Iris pigment epithelial cell (primary cell): ENCODE measurements around the gene PPP1R7.

Experiments
- DNase-seq: peaks from one replicate; pipeline ENCODE4 v3.0.0-alpha.2; 2011; ENCODE audit warnings: low read depth

Gene PPP1R7

GRCh38 chr2:241168366-241168765, 18.1 kb downstream of the PPP1R7 start:
- DNase-seq = no peak

GRCh38 chr2:241173557-241173956, 23.3 kb downstream of the PPP1R7 start:
- DNase-seq = no peak

- no peak for DNase-seq
Measured at GRCh38 chr2:241177526-241178334, 27.5 kb downstream of the PPP1R7 start.

GRCh38 chr2:241178961-241179360, 28.7 kb downstream of the PPP1R7 start:
- no peak for DNase-seq

GRCh38 chr2:241179899-241180298, 29.6 kb downstream of the PPP1R7 start:
- no peak for DNase-seq

- no peak for DNase-seq
Measured at GRCh38 chr2:241180495-241180894, 30.2 kb downstream of the PPP1R7 start.

GRCh38 chr2:241182126-241182525, 31.9 kb downstream of the PPP1R7 start:
- no peak for DNase-seq

GRCh38 chr2:241182531-241183133, 32.4 kb downstream of the PPP1R7 start:
- no peak for DNase-seq

- DNase-seq = no peak
Measured at GRCh38 chr2:241183221-241183620, 33.0 kb downstream of the PPP1R7 start.

- no peak for DNase-seq
Measured at GRCh38 chr2:241184901-241185300, 34.6 kb downstream of the PPP1R7 start.

- DNase-seq = no peak
Measured at GRCh38 chr2:241185961-241186360, 35.7 kb downstream of the PPP1R7 start.

GRCh38 chr2:241187101-241187917, 37.0 kb downstream of the PPP1R7 start:
- no peak for DNase-seq

GRCh38 chr2:241187918-241188234, 37.6 kb downstream of the PPP1R7 start:
- no peak for DNase-seq

GRCh38 chr2:241188361-241189092, 38.3 kb downstream of the PPP1R7 start, which contains the start of gene ANO7:
TSS of gene ANO7 (plus strand) at chr2:241188677. CDS start at chr2:241190064, 1,387 bp downstream.
- no peak for DNase-seq

- no peak for DNase-seq
Measured at GRCh38 chr2:241189093-241189855, 39.0 kb downstream of the PPP1R7 start.

- no peak for DNase-seq
Measured at GRCh38 chr2:241189856-241190201, 39.6 kb downstream of the PPP1R7 start.

- no peak for DNase-seq
Measured at GRCh38 chr2:241190291-241190981, 40.2 kb downstream of the PPP1R7 start.

GRCh38 chr2:241191081-241191480, 40.8 kb downstream of the PPP1R7 start:
- no peak for DNase-seq

GRCh38 chr2:241193271-241193670, 43.0 kb downstream of the PPP1R7 start:
- DNase-seq = no peak

- no peak for DNase-seq
Measured at GRCh38 chr2:241194811-241195210, 44.5 kb downstream of the PPP1R7 start.
